NCI-H1048 (cell line): ENCODE data around the gene FBLN7.

ENCODE experiments used
- DNase-seq: peaks from one replicate; lab custom pipeline; 2025; lab: John Stamatoyannopoulos, UW

Gene FBLN7

DNA sequence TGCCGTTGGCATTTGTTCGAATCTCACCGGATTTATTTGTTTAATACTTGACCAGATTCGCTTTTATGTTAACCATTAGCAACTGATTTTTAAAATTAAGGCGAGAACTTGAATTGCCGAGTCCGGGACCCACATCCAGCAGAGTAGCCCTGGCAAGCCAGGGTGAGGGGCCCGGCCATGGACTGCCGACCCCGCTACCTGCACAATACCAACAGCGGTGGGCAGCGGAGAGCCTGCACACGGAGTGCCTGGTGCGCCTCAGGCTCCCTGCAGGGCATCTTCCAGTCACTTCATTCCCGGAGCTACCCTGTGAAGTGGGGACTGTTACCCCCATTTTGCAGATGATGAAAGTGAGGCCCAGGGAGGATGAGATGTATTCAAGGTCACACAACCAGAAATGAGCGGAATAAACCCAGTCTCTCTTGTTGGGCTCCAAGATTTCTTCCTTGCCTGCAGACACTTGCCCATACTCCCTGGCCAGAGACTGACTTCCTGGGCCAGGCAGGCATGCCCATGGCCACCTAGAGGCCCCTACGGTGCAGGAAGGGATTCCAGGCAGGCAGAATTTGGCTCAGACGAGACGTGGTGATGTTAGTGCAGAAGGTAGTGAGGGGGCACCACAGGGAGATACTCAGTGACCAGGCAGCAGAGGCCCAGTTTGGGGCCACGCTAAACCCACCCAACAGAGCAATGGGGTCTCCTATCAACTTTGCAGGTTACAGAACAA is 2.9 kb downstream of the FBLN7 start:
- no peak for DNase-seq

DNA sequence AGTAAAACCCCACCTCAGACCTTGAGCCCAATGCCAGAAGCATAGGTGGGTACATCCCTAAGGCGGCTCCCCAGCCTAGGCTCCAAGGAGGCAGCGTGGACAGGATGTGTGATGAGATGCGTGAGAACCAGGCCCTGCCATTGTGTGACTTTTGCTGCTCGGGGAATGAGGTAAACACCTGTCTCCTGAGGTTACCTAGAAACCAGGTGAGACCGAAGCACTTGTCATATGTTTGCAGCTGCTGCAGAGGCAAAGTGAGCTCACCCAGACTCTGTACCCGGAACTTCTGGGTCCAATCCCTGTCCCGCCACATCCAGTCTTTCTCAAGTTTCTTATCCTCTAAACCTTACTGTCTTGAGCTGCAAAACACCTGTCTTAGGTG is 3.4 kb downstream of the FBLN7 start:
- no peak for DNase-seq

GRCh38 chr2:112142525-112143078 is 4.4 kb downstream of the FBLN7 start:
- DNase-seq = no peak

GRCh38 chr2:112143150-112143549 is 5.0 kb downstream of the FBLN7 start:
- no peak for DNase-seq

GRCh38 chr2:112144966-112145365 is 6.8 kb downstream of the FBLN7 start:
- DNase-seq = no peak

- DNase-seq = no peak
Observed at GRCh38 chr2:112147382-112148168, 9.4 kb downstream of the FBLN7 start.

DNA sequence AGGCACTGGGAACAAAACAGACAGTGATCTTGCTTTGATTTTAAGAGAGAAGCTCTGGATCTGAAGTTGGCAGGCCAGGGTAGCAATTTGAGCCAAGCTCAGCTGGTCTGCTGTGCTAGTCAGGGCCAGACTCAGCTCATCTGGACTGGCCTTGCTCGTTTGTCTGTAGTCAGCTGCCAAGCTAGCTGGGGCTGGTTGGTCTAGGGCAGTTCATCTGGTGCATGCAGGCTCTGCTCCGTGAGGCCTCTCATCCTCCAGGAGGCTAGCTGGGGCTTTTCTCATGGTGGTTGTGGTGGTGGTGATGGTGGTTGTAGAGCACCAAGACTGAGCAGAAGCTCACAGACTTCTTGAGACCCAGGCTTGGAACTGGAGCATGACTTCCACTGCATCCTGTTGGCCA is 10.3 kb downstream of the FBLN7 start:
- no peak for DNase-seq

- DNase-seq = no peak
Observed at GRCh38 chr2:112149194-112149593, 11.0 kb downstream of the FBLN7 start.

GRCh38 chr2:112149866-112150435 is 11.8 kb downstream of the FBLN7 start:
- DNase-seq = no peak

GRCh38 chr2:112150447-112150846 is 12.3 kb downstream of the FBLN7 start:
- no peak for DNase-seq

DNA sequence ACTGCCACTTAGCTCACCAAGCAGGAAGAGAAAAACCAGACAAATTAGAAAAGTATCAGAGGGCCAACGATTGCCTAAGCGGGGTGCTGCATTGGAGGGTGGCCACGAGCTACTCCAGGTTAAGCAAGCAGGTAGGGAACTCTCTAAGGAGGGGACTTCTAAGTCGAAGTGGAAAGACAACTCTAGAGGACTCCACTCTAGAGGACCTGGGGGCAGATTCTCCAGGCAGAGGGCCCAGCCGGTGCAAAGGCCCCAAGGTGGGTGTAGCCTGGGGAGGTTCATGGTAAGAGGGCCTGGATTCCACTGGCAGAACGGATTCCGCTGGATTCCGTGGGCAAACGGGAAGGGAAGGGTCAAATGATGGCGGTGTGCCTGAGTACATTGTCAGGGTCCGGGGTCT is 12.7 kb downstream of the FBLN7 start:
- DNase-seq = no peak

- no peak for DNase-seq
Observed at GRCh38 chr2:112151271-112151670, 13.1 kb downstream of the FBLN7 start.

- DNase-seq = no peak
Observed at GRCh38 chr2:112151701-112152440, 13.7 kb downstream of the FBLN7 start.

- no peak for DNase-seq
Observed at GRCh38 chr2:112152476-112153178, 14.4 kb downstream of the FBLN7 start.

DNA sequence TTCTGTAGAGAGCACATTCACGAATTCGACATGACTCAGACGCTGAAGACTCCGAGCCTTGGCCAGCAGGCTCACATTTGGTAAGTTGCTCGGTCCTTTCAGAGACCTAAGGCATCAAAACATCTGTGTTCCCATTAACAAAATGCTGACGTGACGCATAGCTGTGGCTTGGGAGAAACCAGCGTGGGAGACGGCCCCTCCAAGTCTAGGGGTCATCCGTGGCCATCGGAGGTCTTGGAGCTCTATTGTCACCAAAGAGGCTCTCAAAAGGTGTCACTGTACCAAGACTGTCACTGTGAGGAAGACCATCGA is 14.9 kb downstream of the FBLN7 start:
- no peak for DNase-seq

GRCh38 chr2:112153501-112153900 is 15.3 kb downstream of the FBLN7 start:
- DNase-seq = no peak

DNA sequence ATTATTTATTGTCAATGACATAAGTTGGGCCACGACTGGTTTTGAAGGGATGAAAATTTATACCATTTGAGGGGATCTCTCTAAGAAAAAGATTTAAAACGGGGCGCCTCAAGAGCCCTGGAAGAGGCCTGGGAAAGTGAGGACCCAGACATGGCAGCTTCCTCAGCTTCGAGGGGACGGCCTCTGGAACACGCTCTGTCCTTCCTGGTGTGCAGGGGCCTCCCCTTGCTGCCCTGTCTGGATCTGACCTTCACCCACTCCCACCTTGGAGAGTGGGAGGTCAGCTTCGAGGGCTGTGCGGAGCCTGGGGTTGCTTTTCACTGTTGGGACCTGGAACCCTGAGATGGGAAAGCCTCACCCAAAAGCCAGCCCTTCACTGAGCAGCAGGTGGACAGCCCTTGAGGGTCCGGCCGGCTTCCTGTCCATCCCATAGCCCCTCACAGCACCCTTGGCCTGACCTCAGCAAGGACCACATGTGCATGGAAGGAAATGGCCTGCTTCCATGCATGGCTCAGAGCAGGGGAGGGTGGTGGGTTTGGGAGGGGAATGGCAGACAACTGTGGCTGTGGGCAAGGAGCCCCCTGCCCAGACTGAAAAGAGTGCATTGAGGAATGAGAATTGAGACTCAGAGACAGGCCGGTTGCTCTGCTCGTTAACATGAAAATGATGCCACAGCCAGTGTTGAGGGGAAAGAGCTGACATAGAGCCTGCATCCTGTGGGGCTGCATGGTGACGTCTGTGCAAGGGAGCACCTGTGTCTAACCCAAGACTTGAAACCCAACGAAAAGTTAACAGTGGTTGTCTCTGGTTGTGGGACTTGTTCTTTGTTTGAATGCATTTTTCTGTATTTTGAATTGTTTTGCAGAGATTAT is 16.3 kb downstream of the FBLN7 start:
- no peak for DNase-seq

GRCh38 chr2:112155331-112156151 is 17.4 kb downstream of the FBLN7 start:
- no peak for DNase-seq

DNA sequence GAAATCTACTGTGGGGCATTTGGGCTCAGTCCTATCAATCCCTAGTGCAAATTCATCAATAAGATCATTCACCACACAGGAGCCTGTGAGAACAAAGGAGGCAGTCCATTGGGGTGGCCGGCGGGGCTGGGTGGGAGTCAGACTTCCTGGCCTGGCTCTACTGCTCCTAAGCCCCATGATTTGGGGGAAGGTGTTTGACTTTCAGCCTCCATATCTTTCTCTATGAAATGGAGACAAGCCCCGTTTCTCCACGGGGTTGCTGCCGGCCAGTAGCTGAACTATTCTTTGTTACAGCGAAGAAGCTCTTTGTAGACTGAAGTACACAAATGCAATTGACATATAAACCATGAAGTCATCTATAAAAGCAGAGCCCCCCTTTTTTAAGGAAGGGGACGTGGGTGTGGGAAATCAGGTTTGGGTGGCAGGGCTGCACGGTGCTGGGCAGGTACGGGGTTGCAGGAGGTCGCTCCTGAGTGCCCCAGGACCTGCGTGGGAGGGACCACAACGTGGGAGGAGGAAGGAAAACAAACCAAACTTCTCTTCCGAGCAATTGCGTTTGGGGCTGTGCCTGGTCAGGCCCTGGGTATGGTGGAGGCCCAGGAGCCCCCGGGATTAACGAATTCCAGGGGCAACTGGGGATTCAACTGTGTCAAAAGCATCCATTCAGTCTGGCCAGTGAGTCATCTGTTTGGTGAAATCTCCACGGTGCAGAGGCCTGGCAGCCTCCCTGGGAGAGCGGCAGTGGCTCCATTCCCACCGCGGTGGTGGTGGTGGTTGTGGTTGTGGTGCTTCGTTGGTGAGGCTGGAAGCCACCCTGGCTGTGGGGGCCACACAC is 18.2 kb downstream of the FBLN7 start:
- no peak for DNase-seq
